Measurements from ENCODE around the gene TPRX1.
"Not testable (repeated sequence)": the region's sequence is repeated elsewhere in the genome, so short reads cannot be mapped to it uniquely, and the experiment has no call there.

Gene TPRX1

GRCh38 chr19:47802521-47803043 lies 1.8 kb downstream of the TPRX1 start:
- no peak for DNase-seq (ENCODE audit: low read depth in 4 of 4, low spot score in 1 of 4)

- DNase-seq (ENCODE audit: low read depth in 4 of 4, low spot score in 1 of 4): no peak
These were observed 3.1 kb downstream of the TPRX1 start for GRCh38 chr19:47801270-47801669.

- DNase-seq (ENCODE audit: low read depth in 4 of 4, low spot score in 1 of 4): no peak
These were observed 5.5 kb downstream of the TPRX1 start for GRCh38 chr19:47798904-47799266.

GRCh38 chr19:47797996-47798903 lies 6.1 kb downstream of the TPRX1 start:
- no peak for DNase-seq (ENCODE audit: low read depth in 4 of 4, low spot score in 1 of 4)

GRCh38 chr19:47796785-47797184 lies 7.6 kb downstream of the TPRX1 start:
- DNase-seq (ENCODE audit: low read depth in 4 of 4, low spot score in 1 of 4): no peak

GRCh38 chr19:47794526-47794925 lies 9.8 kb downstream of the TPRX1 start:
- DNase-seq (ENCODE audit: low read depth in 4 of 4, low spot score in 1 of 4): no peak

GRCh38 chr19:47792616-47793015 lies 11.7 kb downstream of the TPRX1 start:
- no peak for DNase-seq (ENCODE audit: low read depth in 4 of 4, low spot score in 1 of 4)

- peak; percentile 84 to 94 (median 87) for DNase-seq (ENCODE audit: low read depth in 4 of 4, low spot score in 1 of 4)
These were observed 13.9 kb downstream of the TPRX1 start for GRCh38 chr19:47790398-47790814.

GRCh38 chr19:47789811-47790210 lies 14.5 kb downstream of the TPRX1 start:
- not testable (repeated sequence) for DNase-seq (ENCODE audit: low read depth in 4 of 4, low spot score in 1 of 4)

- not testable (repeated sequence) for DNase-seq (ENCODE audit: low read depth in 4 of 4, low spot score in 1 of 4)
These were observed 17.0 kb downstream of the TPRX1 start for GRCh38 chr19:47787307-47787706.

- no peak for DNase-seq (ENCODE audit: low read depth in 4 of 4, low spot score in 1 of 4)
These were observed 17.8 kb downstream of the TPRX1 start for GRCh38 chr19:47786566-47786965.

- no peak for DNase-seq (ENCODE audit: low read depth in 4 of 4, low spot score in 1 of 4)
These were observed 22.6 kb downstream of the TPRX1 start for GRCh38 chr19:47781590-47782262.

- DNase-seq (ENCODE audit: low read depth in 4 of 4, low spot score in 1 of 4): no peak
These were observed 24.2 kb downstream of the TPRX1 start for GRCh38 chr19:47780215-47780551.

- DNase-seq (ENCODE audit: low read depth in 4 of 4, low spot score in 1 of 4): no peak
These were observed 24.7 kb downstream of the TPRX1 start for GRCh38 chr19:47779524-47780214.

- DNase-seq (ENCODE audit: low read depth in 4 of 4, low spot score in 1 of 4): no peak
These were observed 25.4 kb downstream of the TPRX1 start for GRCh38 chr19:47778954-47779351.

- DNase-seq (ENCODE audit: low read depth in 4 of 4, low spot score in 1 of 4): peak; percentile 52 to 67 (median 64)
These were observed 26.1 kb downstream of the TPRX1 start, which contains the start of gene SELENOW for GRCh38 chr19:47778049-47778953. SELENOW (plus strand) TSS chr19:47778703; CDS start chr19:47778786, 83 bp downstream.

- not testable (repeated sequence) for DNase-seq (ENCODE audit: low read depth in 4 of 4, low spot score in 1 of 4)
These were observed 26.9 kb downstream of the TPRX1 start for GRCh38 chr19:47777245-47778048.

- no peak for DNase-seq (ENCODE audit: low read depth in 4 of 4, low spot score in 1 of 4)
These were observed 27.8 kb downstream of the TPRX1 start for GRCh38 chr19:47776568-47776967.

- not testable (repeated sequence) for DNase-seq (ENCODE audit: low read depth in 4 of 4, low spot score in 1 of 4)
These were observed 33.1 kb downstream of the TPRX1 start for GRCh38 chr19:47771291-47771690.

GRCh38 chr19:47769534-47769933 lies 34.8 kb downstream of the TPRX1 start:
- DNase-seq (ENCODE audit: low read depth in 4 of 4, low spot score in 1 of 4): no peak

Measured in stimulated activated CD4-positive, alpha-beta T cell treated with anti-CD3 and anti-CD28 coated beads, Interleukin-1b, Interleukin-23, amount 100 ng/mL, for 24 hours (primary cell).